GM23338 (cell line): ENCODE data around the gene GRK5. TPM values are rescaled to one million over a fixed set of nuclear protein-coding genes. Genes with fewer than 3 reads are reported as not detected.

Experiments used
- ATAC-seq: fragments of 200-7000 bp; cut with Tn5 transposase; 3 replicates; pipeline ENCODE4 v1.9.1; 2020
- DNase-seq: peaks from one replicate; pipeline ENCODE4 v3.0.0-alpha.2; 2015; ENCODE audit warnings: low spot score
- H2AFZ ChIP-seq: fragments of 200-600 bp; sonication (generic); 2 replicates; pipeline ENCODE4 v1.8.0; 2016; ENCODE audit warnings: antibody characterized with exemption, mild to moderate bottlenecking, moderate library complexity
- H3F3A ChIP-seq: fragments of 200-600 bp; sonication (generic); replicated peaks from 2 replicates; pipeline ENCODE4 v1.8.0; 2017; ENCODE audit warnings: antibody characterized with exemption, mixed run types, low read depth
- H3K27ac ChIP-seq: fragments of 200-600 bp; sonication (generic); 2 replicates; pipeline ENCODE4 v1.6.1; 2016; ENCODE audit warnings: low read depth
- H3K27me3 ChIP-seq: fragments of 200-600 bp; sonication (generic); 2 replicates; pipeline ENCODE4 v1.8.0; 2016; ENCODE audit warnings: mild to moderate bottlenecking, mixed run types, moderate library complexity; ENCODE audit not compliant: insufficient read depth
- H3K36me3 ChIP-seq: fragments of 200-600 bp; sonication (generic); 2 replicates; pipeline ENCODE4 v1.8.0; 2016; ENCODE audit warnings: mild to moderate bottlenecking; ENCODE audit not compliant: insufficient read depth
- H3K4me1 ChIP-seq: fragments of 200-600 bp; sonication (generic); 2 replicates; pipeline ENCODE4 v1.8.0; 2016; ENCODE audit warnings: mild to moderate bottlenecking, moderate library complexity; ENCODE audit not compliant: insufficient read depth
- H3K4me2 ChIP-seq: fragments of 200-600 bp; sonication (generic); 2 replicates; pipeline ENCODE4 v1.7.1; 2017; ENCODE audit warnings: mixed run types
- H3K4me3 ChIP-seq: fragments of 200-600 bp; sonication (generic); 2 replicates; pipeline ENCODE4 v1.6.1; 2016; ENCODE audit warnings: mixed run types
- H3K79me2 ChIP-seq: fragments of 200-600 bp; sonication (generic); replicated peaks from 2 replicates; pipeline ENCODE4 v1.8.0; 2017; ENCODE audit warnings: mild to moderate bottlenecking; ENCODE audit not compliant: insufficient read depth
- H3K9me2 ChIP-seq: fragments of 200-600 bp; sonication (generic); 2 replicates; pipeline ENCODE4 v1.8.0; 2017; ENCODE audit not compliant: insufficient read depth
- H4K20me1 ChIP-seq: fragments of 200-600 bp; sonication (generic); replicated peaks from 2 replicates; pipeline ENCODE4 v1.8.0; 2017; ENCODE audit warnings: mild to moderate bottlenecking; ENCODE audit not compliant: insufficient read depth
- H3K27ac Mint-ChIP-seq: 2 replicates; pipeline ENCODE4 v1.8.0; 2020; ENCODE audit warnings: inconsistent platforms, mild to moderate bottlenecking, moderate library complexity, mixed read lengths
- H3K27me3 Mint-ChIP-seq: 3 replicates; pipeline ENCODE4 v1.8.0; 2022; ENCODE audit warnings: low read depth, mild to moderate bottlenecking, moderate library complexity, mixed read lengths, inconsistent platforms; ENCODE audit not compliant: insufficient read depth, poor library complexity
- H3K36me3 Mint-ChIP-seq: 3 replicates; pipeline ENCODE4 v1.8.0; 2021; ENCODE audit warnings: low read depth, mild to moderate bottlenecking, inconsistent platforms, moderate library complexity, mixed read lengths
- H3K4me1 Mint-ChIP-seq: 3 replicates; pipeline ENCODE4 v1.8.0; 2020; ENCODE audit warnings: mild to moderate bottlenecking, inconsistent platforms, mixed read lengths
- H3K4me3 Mint-ChIP-seq: 3 replicates; pipeline ENCODE4 v1.8.0; 2021; ENCODE audit warnings: moderate library complexity, mild to moderate bottlenecking, inconsistent platforms, mixed read lengths
- H3K9me3 Mint-ChIP-seq: 3 replicates; pipeline ENCODE4 v1.8.0; 2020; ENCODE audit warnings: moderate library complexity, mild to moderate bottlenecking, inconsistent platforms, mixed read lengths
- CREB1 ChIP-seq: fragments of 250-450 bp; sonication (Bioruptor Pico); IDR thresholded peaks from 2 replicates; pipeline ENCODE4 v1.5.0; 2020; ENCODE audit warnings: low read depth, mild to moderate bottlenecking, moderate library complexity
- EZH2 ChIP-seq: fragments of 200-600 bp; sonication (generic); IDR thresholded peaks from one replicate; pipeline ENCODE4 v1.8.0; 2017; ENCODE audit warnings: antibody characterized with exemption, mild to moderate bottlenecking, low read depth; ENCODE audit not compliant: unreplicated experiment
- EZH2phosphoT487 ChIP-seq: fragments of 200-600 bp; sonication (generic); IDR thresholded peaks from one replicate; pipeline ENCODE4 v1.8.1; 2018; ENCODE audit warnings: antibody characterized with exemption; ENCODE audit not compliant: unreplicated experiment
- JUNB ChIP-seq: IDR thresholded peaks from one replicate; pipeline ENCODE4 v1.6.1; 2016; ENCODE audit warnings: antibody characterized with exemption; ENCODE audit not compliant: unreplicated experiment
- NANOG ChIP-seq: IDR thresholded peaks from 2 replicates; pipeline ENCODE4 v1.6.1; 2016; ENCODE audit warnings: antibody characterized with exemption, borderline replicate concordance
- POLR2AphosphoS5 ChIP-seq: IDR thresholded peaks from 2 replicates; pipeline ENCODE4 v1.6.1; 2016; ENCODE audit warnings: antibody characterized with exemption, low read depth
- REST ChIP-seq: IDR thresholded peaks from one replicate; pipeline ENCODE4 v1.6.1; 2018; ENCODE audit warnings: antibody characterized with exemption; ENCODE audit not compliant: unreplicated experiment
- STAT1 ChIP-seq: IDR thresholded peaks from one replicate; pipeline ENCODE4 v1.6.1; 2016; ENCODE audit warnings: antibody characterized with exemption; ENCODE audit not compliant: unreplicated experiment
- ZNF114 ChIP-seq: fragments of 250-450 bp; sonication (Bioruptor Pico); IDR thresholded peaks from 2 replicates; pipeline ENCODE4 v1.5.0; 2020; ENCODE audit warnings: mild to moderate bottlenecking, moderate library complexity
- ZNF331 ChIP-seq: fragments of 250-450 bp; sonication (Bioruptor Pico); IDR thresholded peaks from 2 replicates; pipeline ENCODE4 v1.5.0; 2020; ENCODE audit warnings: low read depth, mild to moderate bottlenecking, moderate library complexity
- polyA plus RNA-seq: library from polyadenylated mRNA; unstranded; fragments of >200 nt; fragmentation: Nextera tagmentation; extraction: Ambion mirVana; gene quantifications from 2 replicates; pipeline ENCODE4 v1.2.1, GENCODE V29; 2016
- total RNA-seq: library from RNA; depleted of rRNA; stranded (reverse); fragments of >200 nt; shearing (Covaris generic); gene quantifications from 2 replicates; pipeline ENCODE4 v1.2.3, GENCODE V29; 2014
- TF ChIP-seq, protein P1 (sequence below): IDR thresholded peaks from 2 replicates; pipeline ENCODE4 v1.6.1; 2016; ENCODE audit warnings: antibody characterized with exemption
- TF ChIP-seq, protein P2 (sequence below): fragments of 250-450 bp; sonication (Bioruptor Pico); IDR thresholded peaks from 2 replicates; pipeline ENCODE4 v1.5.0; 2020; ENCODE audit warnings: mild to moderate bottlenecking, moderate library complexity
- TF ChIP-seq, protein P3 (sequence below), 2 experiments: fragments of 200-600 bp in 1 of 2; sonication (generic) in 1 of 2; conservative IDR thresholded peaks; 2 replicates each; pipeline versions ENCODE4 v1.5.1 to v1.6.1; 2016 to 2017; ENCODE audit warnings: antibody characterized with exemption in 2 of 2, low read depth in 2 of 2, mild to moderate bottlenecking in 2 of 2, moderate library complexity in 1 of 2

GRK5 gene
- total and polyA plus RNA-seq, 2 experiments from 2014 or later: 0.53 to 2.0 TPM

GRCh38 chr10:119347181-119347974, 140.0 kb downstream of the GRK5 start:
- H3K4me1 ChIP-seq: no peaks in the 10 kb centered on the region
- H3K27me3 Mint-ChIP-seq: no peaks in the 10 kb centered on the region

More at GRCh38 chr10:119347181-119347974, 140.0 kb downstream of the GRK5 start:
- H3F3A ChIP-seq: no peaks in the 10 kb centered on the region
- H3K27me3 ChIP-seq: no peaks in the 10 kb centered on the region
- H3K9me2 ChIP-seq: no peaks in the 10 kb centered on the region
- Mint-ChIP-seq H3K4me3 (no peak overlapping the region), H3K36me3 (no peaks in the 10 kb centered on the region), H3K9me3 (peaks cover 16% of the 10 kb centered on the region), H3K27ac (no peak overlapping the region), H3K4me1 (peaks cover 4% of the 10 kb centered on the region; the same call in 2 of the 3 replicates)
- H3K4me3 ChIP-seq: no peak overlapping the region
- TF ChIP-seq EZH2 (no peak), REST (no peak), ZNF114 (CRISPR knock-in tag) (no peak), STAT1 (no peak), JUNB (no peak), NANOG (no peak), ZNF331 (CRISPR knock-in tag) (no peak), POLR2AphosphoS5 (no peak), EZH2phosphoT487 (no peak), CREB1 (CRISPR knock-in tag) (no peak)
- TF ChIP-seq, protein P1, sequence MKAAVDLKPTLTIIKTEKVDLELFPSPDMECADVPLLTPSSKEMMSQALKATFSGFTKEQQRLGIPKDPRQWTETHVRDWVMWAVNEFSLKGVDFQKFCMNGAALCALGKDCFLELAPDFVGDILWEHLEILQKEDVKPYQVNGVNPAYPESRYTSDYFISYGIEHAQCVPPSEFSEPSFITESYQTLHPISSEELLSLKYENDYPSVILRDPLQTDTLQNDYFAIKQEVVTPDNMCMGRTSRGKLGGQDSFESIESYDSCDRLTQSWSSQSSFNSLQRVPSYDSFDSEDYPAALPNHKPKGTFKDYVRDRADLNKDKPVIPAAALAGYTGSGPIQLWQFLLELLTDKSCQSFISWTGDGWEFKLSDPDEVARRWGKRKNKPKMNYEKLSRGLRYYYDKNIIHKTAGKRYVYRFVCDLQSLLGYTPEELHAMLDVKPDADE: no peak
- TF ChIP-seq, protein P2, sequence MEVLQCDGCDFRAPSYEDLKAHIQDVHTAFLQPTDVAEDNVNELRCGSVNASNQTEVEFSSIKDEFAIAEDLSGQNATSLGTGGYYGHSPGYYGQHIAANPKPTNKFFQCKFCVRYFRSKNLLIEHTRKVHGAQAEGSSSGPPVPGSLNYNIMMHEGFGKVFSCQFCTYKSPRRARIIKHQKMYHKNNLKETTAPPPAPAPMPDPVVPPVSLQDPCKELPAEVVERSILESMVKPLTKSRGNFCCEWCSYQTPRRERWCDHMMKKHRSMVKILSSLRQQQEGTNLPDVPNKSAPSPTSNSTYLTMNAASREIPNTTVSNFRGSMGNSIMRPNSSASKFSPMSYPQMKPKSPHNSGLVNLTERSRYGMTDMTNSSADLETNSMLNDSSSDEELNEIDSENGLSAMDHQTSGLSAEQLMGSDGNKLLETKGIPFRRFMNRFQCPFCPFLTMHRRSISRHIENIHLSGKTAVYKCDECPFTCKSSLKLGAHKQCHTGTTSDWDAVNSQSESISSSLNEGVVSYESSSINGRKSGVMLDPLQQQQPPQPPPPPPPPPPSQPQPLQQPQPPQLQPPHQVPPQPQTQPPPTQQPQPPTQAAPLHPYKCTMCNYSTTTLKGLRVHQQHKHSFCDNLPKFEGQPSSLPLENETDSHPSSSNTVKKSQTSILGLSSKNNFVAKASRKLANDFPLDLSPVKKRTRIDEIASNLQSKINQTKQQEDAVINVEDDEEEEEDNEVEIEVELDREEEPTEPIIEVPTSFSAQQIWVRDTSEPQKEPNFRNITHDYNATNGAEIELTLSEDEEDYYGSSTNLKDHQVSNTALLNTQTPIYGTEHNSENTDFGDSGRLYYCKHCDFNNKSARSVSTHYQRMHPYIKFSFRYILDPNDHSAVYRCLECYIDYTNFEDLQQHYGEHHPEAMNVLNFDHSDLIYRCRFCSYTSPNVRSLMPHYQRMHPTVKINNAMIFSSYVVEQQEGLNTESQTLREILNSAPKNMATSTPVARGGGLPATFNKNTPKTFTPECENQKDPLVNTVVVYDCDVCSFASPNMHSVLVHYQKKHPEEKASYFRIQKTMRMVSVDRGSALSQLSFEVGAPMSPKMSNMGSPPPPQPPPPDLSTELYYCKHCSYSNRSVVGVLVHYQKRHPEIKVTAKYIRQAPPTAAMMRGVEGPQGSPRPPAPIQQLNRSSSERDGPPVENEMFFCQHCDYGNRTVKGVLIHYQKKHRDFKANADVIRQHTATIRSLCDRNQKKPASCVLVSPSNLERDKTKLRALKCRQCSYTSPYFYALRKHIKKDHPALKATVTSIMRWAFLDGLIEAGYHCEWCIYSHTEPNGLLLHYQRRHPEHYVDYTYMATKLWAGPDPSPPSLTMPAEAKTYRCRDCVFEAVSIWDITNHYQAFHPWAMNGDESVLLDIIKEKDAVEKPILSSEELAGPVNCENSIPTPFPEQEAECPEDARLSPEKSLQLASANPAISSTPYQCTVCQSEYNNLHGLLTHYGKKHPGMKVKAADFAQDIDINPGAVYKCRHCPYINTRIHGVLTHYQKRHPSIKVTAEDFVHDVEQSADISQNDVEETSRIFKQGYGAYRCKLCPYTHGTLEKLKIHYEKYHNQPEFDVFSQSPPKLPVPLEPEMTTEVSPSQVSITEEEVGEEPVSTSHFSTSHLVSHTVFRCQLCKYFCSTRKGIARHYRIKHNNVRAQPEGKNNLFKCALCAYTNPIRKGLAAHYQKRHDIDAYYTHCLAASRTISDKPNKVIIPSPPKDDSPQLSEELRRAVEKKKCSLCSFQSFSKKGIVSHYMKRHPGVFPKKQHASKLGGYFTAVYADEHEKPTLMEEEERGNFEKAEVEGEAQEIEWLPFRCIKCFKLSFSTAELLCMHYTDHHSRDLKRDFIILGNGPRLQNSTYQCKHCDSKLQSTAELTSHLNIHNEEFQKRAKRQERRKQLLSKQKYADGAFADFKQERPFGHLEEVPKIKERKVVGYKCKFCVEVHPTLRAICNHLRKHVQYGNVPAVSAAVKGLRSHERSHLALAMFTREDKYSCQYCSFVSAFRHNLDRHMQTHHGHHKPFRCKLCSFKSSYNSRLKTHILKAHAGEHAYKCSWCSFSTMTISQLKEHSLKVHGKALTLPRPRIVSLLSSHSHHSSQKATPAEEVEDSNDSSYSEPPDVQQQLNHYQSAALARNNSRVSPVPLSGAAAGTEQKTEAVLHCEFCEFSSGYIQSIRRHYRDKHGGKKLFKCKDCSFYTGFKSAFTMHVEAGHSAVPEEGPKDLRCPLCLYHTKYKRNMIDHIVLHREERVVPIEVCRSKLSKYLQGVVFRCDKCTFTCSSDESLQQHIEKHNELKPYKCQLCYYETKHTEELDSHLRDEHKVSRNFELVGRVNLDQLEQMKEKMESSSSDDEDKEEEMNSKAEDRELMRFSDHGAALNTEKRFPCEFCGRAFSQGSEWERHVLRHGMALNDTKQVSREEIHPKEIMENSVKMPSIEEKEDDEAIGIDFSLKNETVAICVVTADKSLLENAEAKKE (CRISPR knock-in tag): no peak
- TF ChIP-seq, protein P3, sequence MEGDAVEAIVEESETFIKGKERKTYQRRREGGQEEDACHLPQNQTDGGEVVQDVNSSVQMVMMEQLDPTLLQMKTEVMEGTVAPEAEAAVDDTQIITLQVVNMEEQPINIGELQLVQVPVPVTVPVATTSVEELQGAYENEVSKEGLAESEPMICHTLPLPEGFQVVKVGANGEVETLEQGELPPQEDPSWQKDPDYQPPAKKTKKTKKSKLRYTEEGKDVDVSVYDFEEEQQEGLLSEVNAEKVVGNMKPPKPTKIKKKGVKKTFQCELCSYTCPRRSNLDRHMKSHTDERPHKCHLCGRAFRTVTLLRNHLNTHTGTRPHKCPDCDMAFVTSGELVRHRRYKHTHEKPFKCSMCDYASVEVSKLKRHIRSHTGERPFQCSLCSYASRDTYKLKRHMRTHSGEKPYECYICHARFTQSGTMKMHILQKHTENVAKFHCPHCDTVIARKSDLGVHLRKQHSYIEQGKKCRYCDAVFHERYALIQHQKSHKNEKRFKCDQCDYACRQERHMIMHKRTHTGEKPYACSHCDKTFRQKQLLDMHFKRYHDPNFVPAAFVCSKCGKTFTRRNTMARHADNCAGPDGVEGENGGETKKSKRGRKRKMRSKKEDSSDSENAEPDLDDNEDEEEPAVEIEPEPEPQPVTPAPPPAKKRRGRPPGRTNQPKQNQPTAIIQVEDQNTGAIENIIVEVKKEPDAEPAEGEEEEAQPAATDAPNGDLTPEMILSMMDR (conservative IDR thresholded peaks at IDR 0.05; ENCODE audit: low read depth in 2 of 2): no peak
- H3K36me3 ChIP-seq: no peaks in the 10 kb centered on the region
- no peak overlapping the region for H3K4me2 ChIP-seq
- H3K27ac ChIP-seq: no peak overlapping the region
- no peak for DNase-seq
- no peaks in the 10 kb centered on the region for H3K79me2 ChIP-seq
- H2AFZ ChIP-seq: no peak overlapping the region
- no peak for ATAC-seq
- H4K20me1 ChIP-seq: no peaks in the 10 kb centered on the region
